Endothelial cell of umbilical vein (primary cell): ENCODE data around the gene NCS1. TPM values are rescaled to one million over a fixed set of nuclear protein-coding genes. Genes with fewer than 3 reads are reported as not detected.

ENCODE experiments used
- BruUV-seq: library from RNA; stranded (reverse); fragments of 400-500 nt; replicated peaks from 2 replicates; lab custom pipeline; 2021; lab: Mats Ljungman, UMichigan
- CTCF ChIA-PET: fragments of 300-600, 350-600 bp; sonication (Branson Sonifier 250); formaldehyde crosslinking; loops from one replicate; lab custom pipeline; 2021; ENCODE audit warnings: antibody characterized with exemption, inconsistent platforms; lab: Charles Lee
- POLR2A ChIA-PET: fragments of 300-600, 350-600 bp; sonication (Branson Sonifier 250); formaldehyde crosslinking; loops from one replicate; lab custom pipeline; 2021; ENCODE audit warnings: antibody characterized with exemption, inconsistent platforms; lab: Charles Lee
- DNase-seq: peaks from one replicate; pipeline ENCODE4 v3.0.0-alpha.2; 2011; ENCODE audit warnings: low read depth, low spot score
- FAIRE-seq: peaks from 2 replicates; lab custom pipeline; 2011; peaks lifted over from hg19 to GRCh38; lab: Jason Lieb, UNC
- H2AFZ ChIP-seq: 2 replicates; pipeline ENCODE4 v1.6.0; 2012; ENCODE audit warnings: low read depth, low read length, control low read depth, inconsistent platforms
- H3K27ac ChIP-seq: 2 replicates; pipeline ENCODE4 v1.5.1; 2011; ENCODE audit warnings: low read depth, mild to moderate bottlenecking, control low read depth, low read length, moderate library complexity; ENCODE audit not compliant: insufficient read depth
- H3K27me3 ChIP-seq, 2 experiments: 2 replicates each; pipeline versions ENCODE4 v1.6.0 to v1.6.1; 2011; ENCODE audit warnings: low read length in 2 of 2, mixed read lengths in 1 of 2; ENCODE audit not compliant: control insufficient read depth in 2 of 2, insufficient read depth in 2 of 2
- H3K36me3 ChIP-seq, 2 experiments: 2 replicates in 1 of 2; 3 replicates in 1 of 2; pipeline ENCODE4 v1.5.1; 2011; ENCODE audit warnings: low read length in 2 of 2, mild to moderate bottlenecking in 1 of 2, moderate library complexity in 1 of 2; ENCODE audit not compliant: control insufficient read depth in 2 of 2, insufficient read depth in 2 of 2; ENCODE audit errors: extremely low read depth in 1 of 2
- H3K4me1 ChIP-seq: 3 replicates; pipeline ENCODE4 v1.5.1; 2011; ENCODE audit warnings: mild to moderate bottlenecking, low read length; ENCODE audit not compliant: control insufficient read depth, insufficient read depth; ENCODE audit errors: extremely low read depth
- H3K4me2 ChIP-seq: 2 replicates; pipeline ENCODE4 v1.6.1; 2011; ENCODE audit warnings: low read length, control low read depth, mixed read lengths; ENCODE audit not compliant: insufficient read depth
- H3K4me3 ChIP-seq, 3 experiments: fragments of 200-600 bp in 1 of 3; sonication (generic), shearing (Covaris generic) in 1 of 3; replicated peaks in 1 of 3; 2 replicates each; pipeline ENCODE4 v1.5.1; 2011 to 2016; ENCODE audit warnings: control low read depth in 3 of 3, low read length in 3 of 3, mild to moderate bottlenecking in 2 of 3, inconsistent platforms in 1 of 3, low read depth in 1 of 3, moderate library complexity in 1 of 3; ENCODE audit not compliant: insufficient read depth in 1 of 3
- H3K79me2 ChIP-seq: 2 replicates; pipeline ENCODE4 v1.6.0; 2012; ENCODE audit warnings: low read length, inconsistent platforms; ENCODE audit not compliant: control insufficient read depth, insufficient read depth
- H3K9ac ChIP-seq: replicated peaks from 2 replicates; pipeline ENCODE3; 2011; ENCODE audit warnings: low read length, control low read depth; ENCODE audit not compliant: insufficient read depth; ENCODE audit errors: extremely low read depth
- H3K9me1 ChIP-seq: replicated peaks from 3 replicates; pipeline ENCODE4 v1.6.0; 2011; ENCODE audit warnings: mild to moderate bottlenecking, low read length; ENCODE audit not compliant: control insufficient read depth, insufficient read depth; ENCODE audit errors: extremely low read depth
- H3K9me3 ChIP-seq: replicated peaks from 2 replicates; pipeline ENCODE4 v1.5.1; 2012; ENCODE audit warnings: low read length, inconsistent platforms; ENCODE audit not compliant: control insufficient read depth, insufficient read depth
- H4K20me1 ChIP-seq: replicated peaks from 2 replicates; pipeline ENCODE3; 2011; ENCODE audit warnings: mild to moderate bottlenecking, low read length; ENCODE audit not compliant: control insufficient read depth, insufficient read depth; ENCODE audit errors: extremely low read depth
- CTCF ChIP-seq, 2 donors: IDR thresholded peaks; 1 replicate in 1 of 2; 2 replicates in 1 of 2; pipeline ENCODE4 v1.5.1; 2011; ENCODE audit warnings: low read length in 2 of 2, mild to moderate bottlenecking in 2 of 2, moderate library complexity in 2 of 2, control low read depth in 1 of 2, inconsistent platforms in 1 of 2, low read depth in 1 of 2; ENCODE audit not compliant: insufficient read depth in 1 of 2; ENCODE audit errors: extremely low read depth in 1 of 2
- EZH2 ChIP-seq: IDR thresholded peaks from 2 replicates; pipeline ENCODE4 v1.6.1; 2012; ENCODE audit warnings: borderline replicate concordance, low read depth, mild to moderate bottlenecking, moderate library complexity, low read length, inconsistent platforms; ENCODE audit not compliant: severe bottlenecking
- FOS ChIP-seq: IDR thresholded peaks from 2 replicates; pipeline ENCODE4 v1.6.1; 2011; ENCODE audit warnings: mild to moderate bottlenecking, low read length, moderate library complexity, borderline replicate concordance; ENCODE audit not compliant: insufficient read depth
- GATA2 ChIP-seq: IDR thresholded peaks from 2 replicates; pipeline ENCODE4 v1.7.0; 2011; ENCODE audit warnings: low read depth, mild to moderate bottlenecking, moderate library complexity, mixed read lengths, low read length; ENCODE audit not compliant: insufficient read length, insufficient read depth
- JUN ChIP-seq: IDR thresholded peaks from 2 replicates; pipeline ENCODE4 v1.6.1; 2011; ENCODE audit warnings: borderline replicate concordance, low read depth; ENCODE audit not compliant: insufficient read length, insufficient read depth
- MAX ChIP-seq: IDR thresholded peaks from 2 replicates; pipeline ENCODE4 v1.6.1; 2011; ENCODE audit not compliant: insufficient read depth, insufficient read length
- POLR2A ChIP-seq: IDR thresholded peaks from 2 replicates; pipeline ENCODE4 v1.6.1; 2012; ENCODE audit warnings: low read depth, mild to moderate bottlenecking, control low read depth, low read length
- POLR2AphosphoS5 ChIP-seq: IDR thresholded peaks from 2 replicates; pipeline ENCODE4 v1.6.1; 2012; ENCODE audit warnings: low read depth, mild to moderate bottlenecking, control low read depth, low read length, moderate library complexity; ENCODE audit not compliant: insufficient read depth
- dilution Hi-C: fragments of 300-500 bp; cut with MboI; formaldehyde crosslinking; loops from one replicate; pipeline ENCODE4 v1.15.0; 2019; ENCODE audit warnings: low sequenced_read_pairs; ENCODE audit not compliant: extremely low pct_ligation_motif_present
- intact Hi-C: fragments of 100-400 bp; cut with micrococcal nuclease; formaldehyde crosslinking; loops from one replicate; pipeline ENCODE4 v1.10.0; 2022
- polyA plus RNA-seq, 4 experiments: library from polyadenylated mRNA; depleted of rRNA in 3 of 4; stranded (reverse) in 3 of 4; unstranded in 1 of 4; fragments of >200 nt; gene quantifications; 2 replicates each; pipeline versions ENCODE4 v1.2.1 to v1.2.3, GENCODE V29; 2011 to 2012; ENCODE audit warnings: missing spikeins in 1 of 4
- total RNA-seq: library from RNA; stranded (reverse); gene quantifications from 2 replicates; pipeline ENCODE4 v1.2.3, GENCODE V29; 2021

NCS1 gene
- total and polyA plus RNA-seq, 2 donors (not counting 3 experiments of a cell fraction or from before 2014, with no cell fraction given), result 53.6 to 77.4 TPM

GRCh38 chr9:130139251-130139650, 33.0 kb upstream of the NCS1 start:
- no peak overlapping the region for H2AFZ ChIP-seq
- DNase-seq (no peak), FAIRE-seq (no peak)
- H3K27me3 ChIP-seq, result peaks cover 0 to 3% of the 10 kb centered on the region in 2 experiments
- no peak overlapping the region for H3K4me2 ChIP-seq
- H3K4me1 ChIP-seq, result peaks cover 18% of the 10 kb centered on the region
- no peak overlapping the region for H3K9ac ChIP-seq
- intact Hi-C loops (no loop called here), dilution Hi-C loops (no loop called here)
- BruUV-seq, result no TSS peak
- H4K20me1 ChIP-seq, result no peaks in the 10 kb centered on the region
- H3K9me3 ChIP-seq, result no peaks in the 10 kb centered on the region
- CTCF ChIA-PET, result interaction anchor here (1.0 to 1.1 kb wide), 4 partner anchors 12 to 97 kb away, joined by 3 to 4 read pairs (median 4); no protein-coding TSS in a partner anchor
- H3K36me3 ChIP-seq, result peaks cover 0 to 3% of the 10 kb centered on the region in 2 experiments
- POLR2A ChIA-PET, result interaction anchor here (0.7 kb wide), 1 partner anchor 155 kb away, joined by 3 read pairs; no protein-coding TSS in a partner anchor
- no peaks in the 10 kb centered on the region for H3K79me2 ChIP-seq
- no peak for TF ChIP-seq POLR2A
- TF ChIP-seq CTCF (IDR thresholded peaks at IDR 0.05; ENCODE audit: extremely low read depth in 1 of 2, insufficient read depth in 1 of 2, low read depth in 1 of 2, low read length in 2 of 2), result no peak
- no peak for TF ChIP-seq GATA2
- no peak for TF ChIP-seq JUN
- no peak for TF ChIP-seq MAX
- TF ChIP-seq EZH2, result no peak
- TF ChIP-seq FOS, result no peak
- TF ChIP-seq POLR2AphosphoS5, result no peak
- H3K4me3 ChIP-seq, result no peak overlapping the region
- no peak overlapping the region for H3K27ac ChIP-seq
- H3K9me1 ChIP-seq, result no peaks in the 10 kb centered on the region
